Mucosa of descending colon (tissue), 3 donors: Measurements from ENCODE around the gene C7. TPM values are rescaled to one million over a fixed set of nuclear protein-coding genes. Genes with fewer than 3 reads are reported as not detected.
A peak's percentile ranks its signal among the peaks of the same experiment; 100 is the strongest.
"Not testable (repeated sequence)": the region's sequence is repeated elsewhere in the genome, so short reads cannot be mapped to it uniquely, and the experiment has no call there.

Source experiments
- ATAC-seq: fragments of 200-7000 bp; cut with Tn5 transposase; one replicate; pipeline ENCODE4 v1.9.1; 2020; ENCODE audit warnings: mild to moderate bottlenecking, moderate library complexity
- DNase-seq, 3 donors: peaks; one replicate each; pipeline ENCODE4 v3.0.0-alpha.2; 2020
- H3K36me3 ChIP-seq: fragments of 200-600 bp; one replicate; pipeline ENCODE4 v1.8.0; 2021; ENCODE audit warnings: low read depth, mild to moderate bottlenecking
- H3K4me1 ChIP-seq: fragments of 200-600 bp; one replicate; pipeline ENCODE4 v1.8.0; 2021; ENCODE audit warnings: low read depth, mild to moderate bottlenecking
- H3K4me3 ChIP-seq: fragments of 200-600 bp; one replicate; pipeline ENCODE4 v1.8.0; 2021; ENCODE audit warnings: mild to moderate bottlenecking
- H3K9me3 ChIP-seq: fragments of 200-600 bp; one replicate; pipeline ENCODE4 v1.8.0; 2021; ENCODE audit warnings: mild to moderate bottlenecking
- intact Hi-C, 2 donors: fragments of 100-400 bp; cut with DNase I in 1 of 2; cut with micrococcal nuclease in 1 of 2; formaldehyde crosslinking; loops; one replicate each; pipeline versions ENCODE4 v1.11.0 to v1.11.1; 2022; cut with DNase I, micrococcal nuclease
- total RNA-seq, 3 donors: library from RNA; stranded (reverse); fragmentation: NEBNext Ultra II Directional in 2 of 3; extraction: Animal tissue kit (Norgen Biotek cat#: 25700) in 2 of 3; gene quantifications; one replicate each; pipeline versions ENCODE4 v1.2.1 to v1.2.4, GENCODE V29; 2021 to 2023
- TF ChIP-seq, protein P1 (sequence below): fragments of 200-600 bp; IDR thresholded peaks from one replicate; pipeline ENCODE4 v1.8.0; 2022; ENCODE audit warnings: antibody characterized with exemption, mild to moderate bottlenecking
- donor health status: DM: no; HTN: no; CAD: no; lungs with moderate emphysema.
- donor health status: DM: no; HTN: no; CAD: no.
- donor health status: DM: no; HTN: yes; CAD: no.

Gene C7
- total RNA-seq, 3 donors from 2014 or later, result 9.2 to 258 (median 44.1) TPM

DNA sequence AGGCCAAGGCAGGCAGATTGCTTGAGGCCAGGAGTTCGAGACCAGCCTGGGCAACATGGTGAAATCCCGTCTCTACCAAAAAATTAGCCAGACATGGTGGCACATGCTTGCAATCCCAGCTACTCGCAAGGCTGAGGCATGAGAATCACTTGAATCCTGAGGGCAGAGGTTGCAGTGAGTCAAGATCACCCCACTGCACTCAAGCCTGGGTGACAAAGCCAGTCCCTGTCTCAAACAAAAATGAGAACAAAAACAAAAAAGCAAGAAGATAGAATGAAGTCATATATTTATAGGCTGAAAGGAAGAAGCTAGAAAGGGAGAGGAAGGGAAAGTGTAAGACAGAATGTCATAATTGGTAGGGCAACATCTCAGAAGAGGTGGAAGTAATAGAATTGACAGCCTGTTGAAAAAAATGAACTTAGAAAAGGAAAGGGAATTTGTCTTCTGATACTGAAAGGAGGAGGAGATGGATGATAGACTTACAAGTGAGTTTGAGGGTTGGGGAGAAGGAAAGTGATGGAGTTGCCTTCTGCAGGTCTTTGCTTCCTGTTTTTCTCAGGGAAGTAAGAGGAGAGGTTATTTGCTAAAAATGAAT is 35.9 kb upstream of the C7 start:
- Histone ChIP-seq H3K4me3 (no peak overlapping the region), H3K9me3 (peaks cover 4% of the 10 kb centered on the region), H3K4me1 (no peaks in the 10 kb centered on the region), H3K36me3 (no peaks in the 10 kb centered on the region)
- TF ChIP-seq, protein P1, sequence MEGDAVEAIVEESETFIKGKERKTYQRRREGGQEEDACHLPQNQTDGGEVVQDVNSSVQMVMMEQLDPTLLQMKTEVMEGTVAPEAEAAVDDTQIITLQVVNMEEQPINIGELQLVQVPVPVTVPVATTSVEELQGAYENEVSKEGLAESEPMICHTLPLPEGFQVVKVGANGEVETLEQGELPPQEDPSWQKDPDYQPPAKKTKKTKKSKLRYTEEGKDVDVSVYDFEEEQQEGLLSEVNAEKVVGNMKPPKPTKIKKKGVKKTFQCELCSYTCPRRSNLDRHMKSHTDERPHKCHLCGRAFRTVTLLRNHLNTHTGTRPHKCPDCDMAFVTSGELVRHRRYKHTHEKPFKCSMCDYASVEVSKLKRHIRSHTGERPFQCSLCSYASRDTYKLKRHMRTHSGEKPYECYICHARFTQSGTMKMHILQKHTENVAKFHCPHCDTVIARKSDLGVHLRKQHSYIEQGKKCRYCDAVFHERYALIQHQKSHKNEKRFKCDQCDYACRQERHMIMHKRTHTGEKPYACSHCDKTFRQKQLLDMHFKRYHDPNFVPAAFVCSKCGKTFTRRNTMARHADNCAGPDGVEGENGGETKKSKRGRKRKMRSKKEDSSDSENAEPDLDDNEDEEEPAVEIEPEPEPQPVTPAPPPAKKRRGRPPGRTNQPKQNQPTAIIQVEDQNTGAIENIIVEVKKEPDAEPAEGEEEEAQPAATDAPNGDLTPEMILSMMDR, result no peak
- no peak for DNase-seq
- no peak for ATAC-seq
- intact Hi-C loops, result no loop called here

DNA sequence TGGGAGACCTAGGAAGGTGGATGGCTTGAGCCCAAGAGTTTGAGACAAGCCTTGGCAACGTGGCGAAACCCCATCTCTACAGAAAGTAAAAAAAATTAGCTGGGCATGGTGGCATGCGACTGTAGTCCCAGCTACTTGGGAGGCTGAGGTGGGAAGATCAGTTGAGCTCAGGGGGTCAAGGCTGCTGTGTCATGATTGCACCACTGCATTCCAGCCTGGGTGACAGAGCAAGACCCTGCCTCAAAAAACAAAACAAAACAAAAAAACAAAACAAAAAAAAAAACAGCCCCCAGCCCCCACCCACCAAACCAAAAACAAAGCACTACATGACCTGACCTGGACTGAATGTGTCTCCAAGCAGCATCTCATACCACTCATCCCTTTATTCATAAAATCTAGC is 33.3 kb upstream of the C7 start:
- no peak for DNase-seq
- TF ChIP-seq, protein P1, result no peak
- intact Hi-C loops, result no loop called here
- Histone ChIP-seq H3K9me3 (peaks cover 4% of the 10 kb centered on the region), H3K36me3 (no peaks in the 10 kb centered on the region), H3K4me1 (no peaks in the 10 kb centered on the region), H3K4me3 (no peak overlapping the region)
- no peak for ATAC-seq

GRCh38 chr5:40877371-40877988 is 31.8 kb upstream of the C7 start:
- intact Hi-C loops, result no loop called here
- no peak for ATAC-seq

DNA sequence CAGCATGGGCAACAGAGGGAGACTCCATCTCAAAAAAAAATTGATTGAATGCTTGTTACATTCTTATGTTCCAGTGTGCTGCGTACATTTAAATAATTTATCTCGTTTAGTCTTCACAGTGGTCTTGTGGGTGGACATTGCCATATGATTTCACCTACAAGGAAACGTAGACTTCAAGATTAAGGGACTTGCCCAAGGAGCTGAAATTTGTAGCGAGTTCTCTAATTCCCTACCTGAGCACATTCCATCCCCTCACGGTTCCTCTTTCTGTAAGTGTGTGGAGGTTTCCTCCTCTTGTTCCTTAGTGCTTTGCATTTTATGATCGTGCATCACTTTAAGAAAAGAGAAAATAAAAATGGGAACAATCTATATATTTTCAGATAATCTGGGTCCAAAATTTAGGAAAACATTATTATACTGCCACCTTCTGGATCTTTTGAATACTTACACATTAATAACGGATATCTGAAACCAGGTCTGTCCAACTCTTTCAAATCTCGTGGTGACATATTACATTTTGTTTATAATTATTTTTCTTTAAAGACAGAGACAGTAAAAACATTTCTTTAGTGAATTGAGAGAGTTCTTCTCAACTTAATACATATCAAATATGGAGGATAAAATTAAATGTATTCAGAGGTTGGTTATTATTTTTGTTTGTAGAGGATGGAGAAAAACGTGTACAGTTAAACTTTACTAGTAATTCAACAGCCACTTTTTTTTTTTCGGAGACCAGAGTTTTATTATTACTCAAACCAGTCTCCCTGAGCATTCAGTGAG is 29.9 kb upstream of the C7 start:
- Histone ChIP-seq H3K4me3 (no peak overlapping the region), H3K9me3 (peaks cover 11% of the 10 kb centered on the region), H3K4me1 (no peaks in the 10 kb centered on the region), H3K36me3 (no peaks in the 10 kb centered on the region)
- TF ChIP-seq, protein P1, result no peak
- DNase-seq (no peak), ATAC-seq (no peak)
- intact Hi-C loops, result no loop called here

More at GRCh38 chr5:40877371-40877988, 31.8 kb upstream of the C7 start:
- no peak for DNase-seq
- H3K4me1 ChIP-seq, result no peaks in the 10 kb centered on the region
- H3K36me3 ChIP-seq, result no peaks in the 10 kb centered on the region
- H3K4me3 ChIP-seq, result no peak overlapping the region
- H3K9me3 ChIP-seq, result peaks cover 10% of the 10 kb centered on the region
- TF ChIP-seq, protein P1, result no peak

- Histone ChIP-seq H3K4me3 (no peak overlapping the region), H3K4me1 (no peaks in the 10 kb centered on the region), H3K9me3 (peaks cover 11% of the 10 kb centered on the region), H3K36me3 (no peaks in the 10 kb centered on the region)
- DNase-seq (no peak), ATAC-seq (no peak)
- intact Hi-C loops, result no loop called here
- TF ChIP-seq, protein P1, result no peak
Observed at GRCh38 chr5:40882291-40882690, 27.0 kb upstream of the C7 start.

DNA sequence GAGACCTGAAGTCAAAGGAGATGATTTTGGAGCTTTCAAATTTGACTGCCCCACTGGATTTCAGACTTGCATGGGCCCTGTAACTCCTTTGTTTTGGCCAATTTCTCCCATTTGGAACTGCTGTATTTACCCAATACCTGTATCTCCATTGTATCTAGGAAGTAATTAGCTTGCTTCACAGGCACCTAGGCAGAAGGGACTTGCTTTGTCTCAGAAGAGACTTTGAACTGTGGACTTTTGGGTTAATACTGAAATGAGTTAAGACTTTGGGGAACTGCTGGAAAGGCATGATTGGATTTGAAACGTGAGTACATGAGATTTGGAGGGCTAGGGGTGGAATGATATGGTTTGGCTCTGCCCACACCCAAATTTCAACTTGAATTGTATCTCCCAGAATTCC is 26.2 kb upstream of the C7 start:
- ATAC-seq, intact Hi-C loops, H3K36me3 ChIP-seq, H3K9me3 ChIP-seq, H3K4me3 ChIP-seq, DNase-seq, H3K4me1 ChIP-seq: not testable (repeated sequence)

GRCh38 chr5:40895440-40896425 is 13.6 kb upstream of the C7 start:
- H3K36me3 ChIP-seq, intact Hi-C loops, H3K9me3 ChIP-seq, H3K4me1 ChIP-seq, H3K4me3 ChIP-seq, ATAC-seq: not testable (repeated sequence)
- DNase-seq, result peak in 1 of 3 donors; percentile 18
